ENCODE results near the gene ATP6V0D1. TPM values are rescaled to one million over a fixed set of nuclear protein-coding genes. Genes with fewer than 3 reads are reported as not detected.

The ATP6V0D1 gene
- total RNA-seq, 2 experiments from 2014 or later, result 16.3 to 17.3 TPM

DNA sequence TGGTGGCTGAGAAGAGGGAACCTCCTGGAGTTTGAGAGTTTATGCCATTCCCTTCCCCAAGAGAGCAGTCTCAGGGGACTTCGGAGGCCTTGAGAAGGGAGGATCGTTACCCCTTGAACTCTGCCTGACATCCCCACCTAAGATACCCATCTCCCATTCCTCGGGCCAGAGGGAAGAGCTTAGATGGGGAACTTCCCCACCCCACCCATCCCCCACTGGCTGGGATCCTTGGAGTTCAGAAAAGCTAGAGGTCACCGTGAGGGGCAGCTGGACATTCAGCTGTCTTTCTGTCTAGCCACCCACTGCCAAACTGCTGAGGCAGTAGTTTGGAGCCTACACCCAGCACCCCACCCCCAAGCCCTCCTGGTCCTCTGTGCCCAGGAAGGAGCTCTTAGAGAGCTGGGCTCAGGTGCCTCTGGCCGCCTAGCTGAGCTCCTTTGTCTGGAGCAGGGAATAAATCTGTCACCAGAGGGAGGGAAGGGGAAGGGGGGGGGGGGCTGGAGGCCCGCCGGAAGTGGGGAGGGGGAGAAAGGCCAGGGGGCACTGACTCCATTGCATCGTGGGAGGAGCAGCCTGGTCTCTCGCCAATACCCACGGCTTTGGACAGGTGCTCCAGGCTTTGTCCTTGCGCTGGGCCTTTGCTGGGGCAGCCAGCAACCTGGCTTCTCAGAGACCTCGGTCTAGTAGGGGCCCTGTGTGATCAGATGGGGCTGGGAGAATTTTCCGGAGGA, 49.0 kb downstream of the ATP6V0D1 start:
- ATAC-seq (no peak), DNase-seq (no peak)
- Mint-ChIP-seq H3K4me1 (peaks cover 12% of the 10 kb centered on the region), H3K4me3 (peak overlapping the region; percentile 55), H3K36me3 (ENCODE audit: low read depth) (no peaks in the 10 kb centered on the region), H3K9me3 (ENCODE audit: low read depth) (no peaks in the 10 kb centered on the region), H3K27ac (no peak overlapping the region), H3K27me3 (peaks cover 28% of the 10 kb centered on the region)
- intact Hi-C loops (cut with DNase I, micrococcal nuclease), result no loop called here
- CTCF ChIA-PET, result interaction anchor here (0.6 to 1.0 kb wide), 6 partner anchors 10 to 381 kb away, joined by 3 to 4 read pairs (median 3); no protein-coding TSS in a partner anchor
- POLR2A ChIA-PET, result no interaction called here

DNA sequence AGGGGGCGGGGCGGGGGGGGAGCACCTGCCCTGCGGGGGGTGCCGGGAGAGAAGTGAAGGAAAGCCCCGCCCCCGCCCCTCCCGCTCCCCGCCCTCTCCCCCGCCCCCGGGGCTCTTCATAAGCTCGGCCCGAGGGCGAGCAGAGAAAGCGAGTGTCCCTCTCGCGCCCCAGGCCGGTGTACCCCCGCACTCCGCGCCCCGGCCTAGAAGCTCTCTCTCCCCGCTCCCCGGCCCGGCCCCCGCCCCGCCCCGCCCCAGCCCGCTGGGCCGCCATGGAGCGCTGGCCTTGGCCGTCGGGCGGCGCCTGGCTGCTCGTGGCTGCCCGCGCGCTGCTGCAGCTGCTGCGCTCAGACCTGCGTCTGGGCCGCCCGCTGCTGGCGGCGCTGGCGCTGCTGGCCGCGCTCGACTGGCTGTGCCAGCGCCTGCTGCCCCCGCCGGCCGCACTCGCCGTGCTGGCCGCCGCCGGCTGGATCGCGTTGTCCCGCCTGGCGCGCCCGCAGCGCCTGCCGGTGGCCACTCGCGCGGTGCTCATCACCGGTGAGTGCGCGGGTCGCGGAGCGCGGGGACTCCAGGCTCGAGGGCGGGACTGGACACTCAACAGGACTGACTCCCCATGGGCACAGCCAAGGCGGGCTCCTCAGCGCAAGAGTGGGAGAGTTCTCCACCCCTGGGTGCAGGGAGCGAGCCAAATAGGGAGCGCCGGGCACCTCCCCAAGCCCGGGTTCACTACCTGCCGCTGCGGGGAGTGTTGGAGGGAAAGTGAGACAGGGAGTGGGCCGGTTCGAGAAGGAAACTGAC, 49.8 kb downstream of the ATP6V0D1 start, which contains the start of gene HSD11B2:
Gene HSD11B2 (plus strand): TSS at position 145 of the 798 bp plus-strand sequence. CDS start 128 bp downstream, at position 273.
- intact Hi-C loops (cut with DNase I, micrococcal nuclease), result no loop called here
- Mint-ChIP-seq H3K27ac (peak within 1 kb of the TSS; percentile 37), H3K36me3 (ENCODE audit: low read depth) (no peaks in the 10 kb centered on the region), H3K4me1 (peaks cover 12% of the 10 kb centered on the region), H3K4me3 (peak within 1 kb of the TSS; percentile 69), H3K9me3 (ENCODE audit: low read depth) (no peaks in the 10 kb centered on the region), H3K27me3 (peaks cover 34% of the 10 kb centered on the region)
- ATAC-seq (peak; percentile 51), DNase-seq (peak; percentile 48)
- ChIA-PET CTCF (interaction anchor here (0.5 to 1.0 kb wide), 5 partner anchors 17 to 271 kb away, joined by 3 to 5 read pairs (median 3); partner anchors contain the start of genes FBXL8 and SLC9A5), POLR2A (no interaction called here)

DNA sequence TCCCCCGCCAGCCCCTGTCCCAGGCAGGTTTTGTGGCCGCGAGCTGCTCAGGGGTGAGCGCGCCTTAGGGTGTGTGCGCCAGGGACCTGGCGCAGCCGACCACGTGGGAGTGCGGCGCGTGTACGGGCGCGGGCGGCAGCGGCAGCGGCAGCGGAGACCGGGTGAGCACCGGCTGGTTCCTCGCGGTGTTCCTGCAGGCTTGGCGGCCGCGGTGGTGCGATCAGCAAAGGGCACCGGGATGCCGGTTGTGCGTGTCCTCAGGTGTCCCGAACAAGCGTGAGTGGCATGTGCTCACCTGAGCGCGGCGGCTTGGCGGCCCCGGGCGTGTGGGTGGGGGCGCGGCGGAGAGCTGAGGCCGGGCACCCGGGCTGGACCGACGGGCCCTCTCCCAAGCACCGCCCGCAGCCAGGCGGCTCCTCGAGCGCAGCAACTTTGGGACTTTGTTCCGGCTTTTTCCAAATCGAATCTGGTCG, 50.4 kb downstream of the ATP6V0D1 start:
- Mint-ChIP-seq H3K36me3 (ENCODE audit: low read depth) (no peaks in the 10 kb centered on the region), H3K27me3 (peaks cover 35% of the 10 kb centered on the region), H3K9me3 (ENCODE audit: low read depth) (no peaks in the 10 kb centered on the region), H3K4me3 (peak overlapping the region; percentile 69), H3K4me1 (peaks cover 12% of the 10 kb centered on the region), H3K27ac (peak overlapping the region; percentile 37)
- ATAC-seq, result peak; percentile 59
- intact Hi-C loops (cut with DNase I, micrococcal nuclease), result no loop called here
- peak; percentile 63 for DNase-seq
- POLR2A ChIA-PET, result no interaction called here
- CTCF ChIA-PET, result interaction anchor here (0.5 to 1.0 kb wide), 3 partner anchors 17 to 182 kb away, joined by 3 to 5 read pairs (median 3); partner anchors contain the start of gene SLC9A5

DNA sequence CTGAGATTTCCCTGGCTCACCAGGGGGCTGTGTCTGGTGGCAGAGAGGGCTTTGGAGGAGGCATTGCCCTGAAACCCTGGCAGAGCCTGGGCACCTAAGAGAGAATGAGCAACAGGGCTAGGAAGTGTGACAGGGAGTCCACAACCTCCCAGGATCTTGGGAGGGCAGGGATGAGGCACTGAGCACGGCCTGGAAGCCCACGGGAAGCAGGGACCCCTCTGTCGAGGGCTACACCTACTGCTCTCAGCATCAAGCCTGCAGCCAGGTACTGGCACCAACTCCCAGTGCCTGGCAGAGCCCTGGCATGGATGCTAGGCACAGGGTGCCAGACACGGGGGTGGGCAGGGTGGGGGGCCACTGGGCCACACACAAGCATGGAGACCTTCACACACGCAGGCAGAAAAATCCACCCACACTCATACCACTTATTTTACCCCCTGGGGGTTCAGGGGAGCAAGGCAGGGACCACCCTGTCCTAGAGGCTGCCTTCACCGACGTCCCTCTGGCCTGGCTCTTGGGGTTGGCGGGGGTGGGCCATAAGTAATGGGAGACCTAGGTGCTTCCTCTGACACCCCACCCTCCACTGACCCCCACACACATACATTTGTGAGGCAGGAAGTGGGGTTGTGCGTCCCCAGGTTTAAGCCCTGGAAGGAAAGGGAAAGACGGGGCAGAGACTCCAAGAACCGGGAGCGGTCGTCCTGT, 51.0 kb downstream of the ATP6V0D1 start:
- peaks cover 35% of the 10 kb centered on the region for H3K27me3 Mint-ChIP-seq
- H3K36me3 Mint-ChIP-seq (ENCODE audit: low read depth), result no peaks in the 10 kb centered on the region
- intact Hi-C loops (cut with DNase I, micrococcal nuclease), result loop anchor here in 1 of 2 experiments (2.0 kb wide), 1 partner anchor 35 kb away; no protein-coding TSS in a partner anchor
- no peaks in the 10 kb centered on the region for H3K9me3 Mint-ChIP-seq (ENCODE audit: low read depth)
- ChIA-PET CTCF (interaction anchor here (0.5 to 2.3 kb wide), 5 partner anchors 17 to 181 kb away, joined by 3 to 34 read pairs (median 3); partner anchors contain the start of gene SLC9A5), POLR2A (no interaction called here)
- DNase-seq (no peak), ATAC-seq (no peak)
- peaks cover 12% of the 10 kb centered on the region for H3K4me1 Mint-ChIP-seq
- H3K27ac Mint-ChIP-seq, result peak overlapping the region; percentile 37
- peak overlapping the region; percentile 69 for H3K4me3 Mint-ChIP-seq

DNA sequence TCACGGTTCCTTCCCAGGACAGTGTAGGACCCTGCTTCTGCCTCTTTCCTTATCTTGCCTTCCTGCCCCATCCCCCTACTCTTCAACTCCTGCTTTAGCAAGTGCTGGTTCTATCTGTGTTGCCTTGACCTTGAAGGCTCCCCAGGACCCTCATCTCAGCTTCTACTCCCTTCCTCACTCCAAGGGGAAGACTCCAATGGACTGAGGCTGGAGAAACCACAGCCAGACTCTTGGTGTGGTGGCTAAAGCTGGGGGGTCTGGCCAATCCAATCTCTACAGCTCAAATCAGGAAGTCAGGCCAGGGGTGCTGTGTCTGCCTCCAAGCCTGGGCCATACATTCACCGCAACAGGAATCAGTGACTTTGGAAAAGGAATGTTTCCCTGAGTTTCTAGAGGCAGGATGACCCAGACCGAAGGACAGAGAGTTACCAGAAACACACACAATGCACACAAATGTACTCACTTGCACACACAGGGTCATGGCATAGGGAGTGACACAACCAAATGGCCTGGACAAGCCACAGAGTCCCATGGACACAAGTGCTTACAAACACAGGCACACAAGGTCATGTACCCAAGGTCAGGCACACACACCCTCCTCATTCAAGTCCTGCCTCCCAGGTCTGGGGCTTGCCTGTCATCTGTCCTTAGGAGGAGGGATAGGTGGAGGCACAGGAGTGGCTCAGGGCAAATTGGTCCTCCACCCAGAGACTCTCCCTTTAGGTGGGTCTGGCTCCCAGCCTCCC, 51.7 kb downstream of the ATP6V0D1 start:
- CTCF ChIA-PET, result interaction anchor here (0.5 to 2.5 kb wide), 11 partner anchors 14 to 190 kb away, joined by 3 to 34 read pairs (median 6); partner anchors contain the start of genes ATP6V0D1 and TPPP3
- intact Hi-C loops (cut with DNase I, micrococcal nuclease), result loop anchor here in 1 of 2 experiments (2.0 kb wide), 1 partner anchor 36 kb away; no protein-coding TSS in a partner anchor

DNA sequence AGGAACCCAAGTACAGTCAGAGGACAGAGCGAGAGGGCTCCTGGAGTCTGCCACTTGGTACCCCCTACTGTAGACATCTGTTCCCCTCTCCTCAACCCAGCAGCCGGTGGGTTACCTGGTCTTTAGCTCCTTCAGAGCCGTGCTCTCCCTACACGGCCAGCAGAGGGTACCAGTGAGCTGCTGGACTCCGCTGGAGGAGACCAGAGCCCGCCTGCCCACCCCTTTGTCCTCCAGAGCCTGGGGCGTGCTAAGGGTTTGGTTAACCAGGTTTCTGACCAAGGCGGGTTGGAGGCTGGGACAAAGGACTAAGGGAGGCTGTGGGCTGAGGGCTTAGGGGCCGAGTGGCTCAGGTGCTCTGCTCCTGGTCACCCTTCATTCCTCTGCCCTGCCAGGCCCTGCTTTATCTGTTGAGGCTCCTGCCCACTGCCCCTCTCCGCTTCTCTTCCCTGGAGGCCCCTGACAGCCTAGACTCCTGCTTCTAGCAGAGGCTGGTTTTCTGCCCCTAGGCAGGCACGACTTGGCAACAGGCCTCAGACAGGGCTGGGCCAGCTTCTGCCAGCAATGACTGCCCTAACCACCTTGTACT, 52.7 kb downstream of the ATP6V0D1 start:
- Mint-ChIP-seq H3K9me3 (ENCODE audit: low read depth) (no peaks in the 10 kb centered on the region), H3K4me3 (no peak overlapping the region), H3K27me3 (peaks cover 39% of the 10 kb centered on the region), H3K27ac (no peak overlapping the region), H3K36me3 (ENCODE audit: low read depth) (no peaks in the 10 kb centered on the region), H3K4me1 (peaks cover 12% of the 10 kb centered on the region)
- ATAC-seq (peak; percentile 78), DNase-seq (peak; percentile 81)
- ChIA-PET POLR2A (interaction anchor here (0.5 kb wide), 1 partner anchor 394 kb away, joined by 6 read pairs; no protein-coding TSS in a partner anchor), CTCF (interaction anchor here (0.6 to 2.5 kb wide), 33 partner anchors 8 to 612 kb away, joined by 3 to 34 read pairs (median 4); partner anchors contain the start of genes ATP6V0D1, CTCF and TPPP3)
- intact Hi-C loops (cut with DNase I, micrococcal nuclease), result loop anchor here (1.0 to 2.0 kb wide), 3 partner anchors 19 to 37 kb away; no protein-coding TSS in a partner anchor

More for the DNA sequence above, 51.7 kb downstream of the ATP6V0D1 start:
- ATAC-seq (no peak), DNase-seq (no peak)
- Mint-ChIP-seq H3K9me3 (ENCODE audit: low read depth) (no peaks in the 10 kb centered on the region), H3K4me3 (peak overlapping the region; percentile 39), H3K27ac (no peak overlapping the region), H3K4me1 (peaks cover 12% of the 10 kb centered on the region), H3K36me3 (ENCODE audit: low read depth) (no peaks in the 10 kb centered on the region), H3K27me3 (peaks cover 35% of the 10 kb centered on the region)
- POLR2A ChIA-PET, result no interaction called here

DNA sequence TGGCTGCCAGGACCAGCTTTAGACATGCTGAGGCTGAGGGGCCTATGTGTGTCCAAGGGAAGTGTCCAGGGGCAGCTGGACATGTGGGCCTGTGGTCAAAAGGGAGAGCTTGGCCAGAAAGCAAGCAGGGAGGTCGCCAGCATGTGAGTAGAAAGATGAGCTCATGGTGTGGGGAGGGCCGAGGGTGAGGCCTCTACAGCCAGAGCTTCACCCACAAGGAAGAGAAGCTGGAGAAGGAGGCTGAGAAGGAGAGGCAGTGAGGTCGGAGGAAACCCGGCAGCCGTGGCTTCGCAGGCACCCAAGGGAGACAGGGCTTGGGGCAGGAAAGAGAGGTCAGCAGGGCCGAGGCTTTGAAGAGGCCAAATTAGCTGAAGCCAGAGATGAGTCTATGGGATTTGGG, 54.0 kb downstream of the ATP6V0D1 start:
- DNase-seq (no peak), ATAC-seq (no peak)
- Mint-ChIP-seq H3K9me3 (ENCODE audit: low read depth) (no peaks in the 10 kb centered on the region), H3K27me3 (peaks cover 36% of the 10 kb centered on the region), H3K27ac (no peak overlapping the region), H3K4me1 (peaks cover 9% of the 10 kb centered on the region), H3K36me3 (ENCODE audit: low read depth) (no peaks in the 10 kb centered on the region), H3K4me3 (no peak overlapping the region)
- intact Hi-C loops (cut with DNase I, micrococcal nuclease), result no loop called here
- ChIA-PET CTCF (interaction anchor here (0.5 to 2.5 kb wide), 23 partner anchors 9 to 430 kb away, joined by 3 to 11 read pairs (median 4); no protein-coding TSS in a partner anchor), POLR2A (interaction anchor here (1.4 kb wide), 1 partner anchor 12 kb away, joined by 5 read pairs; no protein-coding TSS in a partner anchor)

DNA sequence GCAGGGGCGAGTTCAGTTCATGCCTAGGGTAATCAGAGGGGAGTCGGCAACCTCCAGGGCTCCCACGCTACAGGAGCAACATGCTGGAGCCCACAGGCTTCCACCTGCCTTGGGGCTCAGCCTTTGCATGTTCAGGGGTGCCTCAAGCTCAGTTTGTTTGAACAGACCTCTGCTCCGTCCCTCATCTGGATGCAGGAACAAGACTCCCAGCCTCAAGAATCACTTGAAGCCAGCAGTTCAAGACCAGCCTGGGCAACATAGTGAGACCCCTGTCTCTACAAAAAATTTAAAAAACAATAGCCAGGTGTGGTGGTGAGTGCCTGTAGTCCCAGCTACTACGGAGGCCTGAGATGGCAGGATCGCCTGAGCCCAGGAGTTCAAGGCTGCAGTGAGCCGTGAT, 54.9 kb downstream of the ATP6V0D1 start:
- Mint-ChIP-seq H3K9me3 (ENCODE audit: low read depth) (no peaks in the 10 kb centered on the region), H3K4me3 (no peak overlapping the region), H3K27ac (no peak overlapping the region), H3K36me3 (ENCODE audit: low read depth) (no peaks in the 10 kb centered on the region), H3K27me3 (peaks cover 33% of the 10 kb centered on the region), H3K4me1 (peaks cover 3% of the 10 kb centered on the region)
- ATAC-seq, result no peak
- intact Hi-C loops (cut with DNase I, micrococcal nuclease), result no loop called here
- no peak for DNase-seq
- CTCF ChIA-PET, result interaction anchor here (1.0 to 2.0 kb wide), 6 partner anchors 8 to 148 kb away, joined by 3 to 8 read pairs (median 6); no protein-coding TSS in a partner anchor
- POLR2A ChIA-PET, result interaction anchor here (1.4 kb wide), 1 partner anchor 11 kb away, joined by 5 read pairs; no protein-coding TSS in a partner anchor

DNA sequence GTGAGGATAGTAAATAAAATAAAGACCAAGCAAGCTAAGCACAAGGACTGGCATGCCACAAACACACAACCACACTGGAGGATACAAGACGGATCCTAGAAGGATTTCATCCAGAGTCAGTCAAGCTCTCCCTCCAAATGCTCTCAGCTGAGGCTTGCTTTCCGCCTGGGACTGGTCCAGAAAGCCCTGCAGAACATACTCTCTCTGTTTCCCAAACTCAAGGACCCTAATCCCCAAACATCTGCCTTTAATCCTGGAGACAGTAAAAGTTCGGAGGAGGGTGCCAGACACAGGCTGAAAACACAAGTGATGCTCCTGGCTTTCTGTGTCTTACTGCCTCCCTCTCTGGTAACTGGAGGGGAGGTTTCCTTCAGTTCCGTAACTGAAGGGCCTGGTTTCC, 55.4 kb downstream of the ATP6V0D1 start:
- POLR2A ChIA-PET, result no interaction called here

More for the DNA sequence above, 55.4 kb downstream of the ATP6V0D1 start:
- H3K27me3 Mint-ChIP-seq, result peaks cover 33% of the 10 kb centered on the region
- CTCF ChIA-PET, result interaction anchor here (1.0 to 2.0 kb wide), 5 partner anchors 7 to 40 kb away, joined by 3 to 8 read pairs (median 5); no protein-coding TSS in a partner anchor
- no peaks in the 10 kb centered on the region for H3K36me3 Mint-ChIP-seq (ENCODE audit: low read depth)
- H3K4me3 Mint-ChIP-seq, result no peak overlapping the region
- ATAC-seq (no peak), DNase-seq (no peak)
- no peaks in the 10 kb centered on the region for H3K9me3 Mint-ChIP-seq (ENCODE audit: low read depth)
- intact Hi-C loops (cut with DNase I, micrococcal nuclease), result no loop called here
- H3K4me1 Mint-ChIP-seq, result peaks cover 3% of the 10 kb centered on the region
- H3K27ac Mint-ChIP-seq, result no peak overlapping the region

All from activated CD4-positive, alpha-beta T cell treated with anti-CD3 and anti-CD28 coated beads for 36 hours (primary cell).